Endodermal cell (in vitro differentiated cells): ENCODE data around the gene SNCA. TPM values are rescaled to one million over a fixed set of nuclear protein-coding genes. Genes with fewer than 3 reads are reported as not detected.

ENCODE experiments used
- DNase-seq: peaks from one replicate; pipeline ENCODE4 v3.0.0-alpha.2; 2017
- H3K27ac ChIP-seq: 2 replicates; pipeline ENCODE4 v1.5.1; 2013; ENCODE audit warnings: mild to moderate bottlenecking, low read depth, low read length, moderate library complexity
- H3K27me3 ChIP-seq: 2 replicates; pipeline ENCODE4 v1.6.1; 2013; ENCODE audit warnings: mild to moderate bottlenecking, low read length, moderate library complexity; ENCODE audit not compliant: insufficient read depth, control insufficient read depth, poor library complexity, severe bottlenecking
- H3K36me3 ChIP-seq: 2 replicates; pipeline ENCODE4 v1.7.0; 2013; ENCODE audit warnings: mild to moderate bottlenecking, low read length, moderate library complexity; ENCODE audit not compliant: control insufficient read depth, insufficient read depth
- H3K4me1 ChIP-seq: one replicate; pipeline ENCODE4 v1.7.0; 2013; ENCODE audit warnings: low read length; ENCODE audit not compliant: control insufficient read depth, insufficient read depth
- H3K4me3 ChIP-seq: 2 replicates; pipeline ENCODE4 v1.5.1; 2013; ENCODE audit warnings: mild to moderate bottlenecking, low read length, moderate library complexity
- H3K9ac ChIP-seq: 2 replicates; pipeline ENCODE4 v1.6.1; 2013; ENCODE audit warnings: mild to moderate bottlenecking, low read length, moderate library complexity; ENCODE audit not compliant: poor library complexity, severe bottlenecking; ENCODE audit errors: extremely low read depth
- H3K9me3 ChIP-seq: 2 replicates; pipeline ENCODE4 v1.6.1; 2013; ENCODE audit warnings: mild to moderate bottlenecking, low read length, moderate library complexity; ENCODE audit not compliant: control insufficient read depth
- H3K27ac Mint-ChIP-seq: 2 replicates; pipeline ENCODE4 v1.8.0; 2020; ENCODE audit warnings: mixed read lengths
- H3K27me3 Mint-ChIP-seq: 2 replicates; pipeline ENCODE4 v1.8.0; 2021; ENCODE audit warnings: mild to moderate bottlenecking, mixed read lengths; ENCODE audit not compliant: insufficient read depth
- H3K36me3 Mint-ChIP-seq: 2 replicates; pipeline ENCODE4 v1.8.0; 2020; ENCODE audit warnings: low read depth, mixed read lengths
- H3K4me1 Mint-ChIP-seq: 2 replicates; pipeline ENCODE4 v1.8.0; 2020; ENCODE audit warnings: mixed read lengths
- H3K4me3 Mint-ChIP-seq: 2 replicates; pipeline ENCODE4 v1.8.0; 2020; ENCODE audit warnings: mild to moderate bottlenecking, moderate library complexity, mixed read lengths
- H3K9me3 Mint-ChIP-seq: 2 replicates; pipeline ENCODE4 v1.8.0; 2020; ENCODE audit warnings: mild to moderate bottlenecking, mixed read lengths
- WGBS, 2 experiments: methylation state at CpG; one replicate each; pipeline versions ENCODE4 v1.1.5 to v1.1.7; 2013; ENCODE audit warnings: missing lambda C conversion rate in 2 of 2, mixed read lengths in 1 of 2; ENCODE audit not compliant: insufficient coverage in 1 of 2, insufficient read length in 1 of 2; 5-methylcytosine and 5-hydroxymethylcytosine counted together
- total RNA-seq, 2 donors: library from RNA; stranded (reverse); fragmentation: NEBNext Ultra II Directional in 1 of 2; extraction: Animal tissue kit (Norgen Biotek cat#: 25700) in 1 of 2; gene quantifications; 2 replicates in 1 of 2; 3 replicates in 1 of 2; pipeline ENCODE4 v1.2.1, GENCODE V29; 2021
- TF ChIP-seq, protein P1 (sequence below): fragments of 200-600 bp; sonication (generic); conservative IDR thresholded peaks from 2 replicates; pipeline ENCODE4 v1.5.0; 2021; ENCODE audit warnings: antibody characterized with exemption, mild to moderate bottlenecking

The SNCA gene
- total RNA-seq, 2 donors from 2014 or later: 11.3 to 13.5 TPM

DNA sequence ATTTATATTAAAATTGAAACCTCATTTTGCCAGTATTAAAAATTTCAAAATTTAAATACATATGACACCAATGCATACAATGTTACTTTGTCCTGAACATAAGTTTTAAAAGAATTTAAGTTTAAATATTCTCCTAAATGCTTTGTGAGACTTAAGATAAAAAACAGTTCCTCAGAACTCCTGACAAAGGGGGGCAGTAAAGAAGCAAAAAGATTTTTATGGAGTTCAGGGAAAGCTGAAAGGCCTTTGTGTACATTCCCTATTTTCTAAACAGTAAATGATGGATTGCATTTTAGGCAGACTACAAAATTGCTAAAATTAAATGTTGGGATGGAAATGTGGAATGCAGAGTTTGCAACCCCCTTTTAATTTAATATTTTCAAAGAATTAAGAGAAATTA lies 81.7 kb downstream of the SNCA start:
- no peak overlapping the region for H3K9ac ChIP-seq
- no peak for DNase-seq
- H3K9me3 Mint-ChIP-seq: no peaks in the 10 kb centered on the region
- H3K9me3 ChIP-seq: no peaks in the 10 kb centered on the region
- no peak overlapping the region for H3K4me3 ChIP-seq
- TF ChIP-seq, protein P1, sequence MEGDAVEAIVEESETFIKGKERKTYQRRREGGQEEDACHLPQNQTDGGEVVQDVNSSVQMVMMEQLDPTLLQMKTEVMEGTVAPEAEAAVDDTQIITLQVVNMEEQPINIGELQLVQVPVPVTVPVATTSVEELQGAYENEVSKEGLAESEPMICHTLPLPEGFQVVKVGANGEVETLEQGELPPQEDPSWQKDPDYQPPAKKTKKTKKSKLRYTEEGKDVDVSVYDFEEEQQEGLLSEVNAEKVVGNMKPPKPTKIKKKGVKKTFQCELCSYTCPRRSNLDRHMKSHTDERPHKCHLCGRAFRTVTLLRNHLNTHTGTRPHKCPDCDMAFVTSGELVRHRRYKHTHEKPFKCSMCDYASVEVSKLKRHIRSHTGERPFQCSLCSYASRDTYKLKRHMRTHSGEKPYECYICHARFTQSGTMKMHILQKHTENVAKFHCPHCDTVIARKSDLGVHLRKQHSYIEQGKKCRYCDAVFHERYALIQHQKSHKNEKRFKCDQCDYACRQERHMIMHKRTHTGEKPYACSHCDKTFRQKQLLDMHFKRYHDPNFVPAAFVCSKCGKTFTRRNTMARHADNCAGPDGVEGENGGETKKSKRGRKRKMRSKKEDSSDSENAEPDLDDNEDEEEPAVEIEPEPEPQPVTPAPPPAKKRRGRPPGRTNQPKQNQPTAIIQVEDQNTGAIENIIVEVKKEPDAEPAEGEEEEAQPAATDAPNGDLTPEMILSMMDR: peak; percentile 64
- H3K36me3 ChIP-seq: no peaks in the 10 kb centered on the region
- H3K27me3 ChIP-seq: no peaks in the 10 kb centered on the region
- H3K4me3 Mint-ChIP-seq: no peak overlapping the region
- H3K27ac ChIP-seq: no peak overlapping the region
- H3K4me1 Mint-ChIP-seq: peaks cover 36% of the 10 kb centered on the region
- H3K27me3 Mint-ChIP-seq: no peaks in the 10 kb centered on the region
- no peaks in the 10 kb centered on the region for H3K36me3 Mint-ChIP-seq
- no peak overlapping the region for H3K27ac Mint-ChIP-seq
- H3K4me1 ChIP-seq: peaks cover 5% of the 10 kb centered on the region

DNA sequence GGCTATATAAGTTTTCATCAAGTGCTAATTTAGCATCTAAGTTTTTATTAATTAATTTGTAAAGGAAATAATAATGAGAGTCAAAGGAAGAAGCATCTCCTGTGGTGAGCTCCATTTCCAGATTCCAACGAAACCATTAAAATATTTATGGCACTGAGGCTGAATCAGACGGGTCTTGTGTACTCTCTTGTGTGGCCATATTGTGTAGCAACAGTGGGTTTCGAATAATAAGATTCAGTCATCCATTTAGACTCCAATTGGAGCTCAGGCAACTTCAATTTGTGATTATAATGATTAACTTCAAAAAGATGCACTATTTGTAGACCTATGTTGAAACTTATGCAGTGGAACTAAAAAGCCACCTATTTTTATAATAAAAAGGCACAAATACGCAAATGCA lies 82.4 kb downstream of the SNCA start:
- H3K27ac ChIP-seq: no peak overlapping the region
- TF ChIP-seq, protein P1: no peak
- no peak overlapping the region for H3K9ac ChIP-seq
- no peaks in the 10 kb centered on the region for H3K36me3 ChIP-seq
- H3K27me3 Mint-ChIP-seq: no peaks in the 10 kb centered on the region
- H3K4me3 Mint-ChIP-seq: no peak overlapping the region
- H3K4me3 ChIP-seq: no peak overlapping the region
- 96 to 100% methylated on average over 3 to 4 of the region's 4 CpGs for WGBS, 2 experiments
- no peaks in the 10 kb centered on the region for H3K36me3 Mint-ChIP-seq
- peaks cover 5% of the 10 kb centered on the region for H3K4me1 ChIP-seq
- H3K27ac Mint-ChIP-seq: no peak overlapping the region
- no peaks in the 10 kb centered on the region for H3K27me3 ChIP-seq
- no peak for DNase-seq
- no peaks in the 10 kb centered on the region for H3K9me3 ChIP-seq
- H3K4me1 Mint-ChIP-seq: peaks cover 33% of the 10 kb centered on the region
- H3K9me3 Mint-ChIP-seq: no peaks in the 10 kb centered on the region

DNA sequence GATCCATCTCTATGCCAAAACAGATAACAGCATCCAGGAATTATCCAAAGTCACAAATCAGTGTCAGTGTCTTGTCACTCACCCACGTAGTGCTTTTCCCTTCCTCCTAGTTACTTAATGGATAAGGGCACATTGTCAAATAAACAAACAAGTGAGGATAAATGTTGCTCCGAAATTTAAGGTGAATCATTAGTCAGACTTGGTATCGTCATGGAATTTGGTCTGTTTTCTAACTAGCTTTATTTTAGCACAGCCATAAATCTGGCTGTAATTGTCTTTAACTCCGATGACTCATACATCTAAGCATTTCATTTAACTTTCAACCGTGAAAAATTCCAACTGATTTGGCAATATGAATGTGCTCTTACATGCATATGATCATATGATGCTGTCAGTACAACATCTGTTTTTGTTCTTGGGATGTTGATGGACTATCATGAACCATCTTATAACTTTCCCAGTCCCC lies 83.3 kb downstream of the SNCA start:
- H3K9ac ChIP-seq: no peak overlapping the region
- Mint-ChIP-seq H3K36me3 (no peaks in the 10 kb centered on the region), H3K27ac (no peak overlapping the region), H3K4me1 (peaks cover 28% of the 10 kb centered on the region), H3K27me3 (no peaks in the 10 kb centered on the region), H3K4me3 (no peak overlapping the region), H3K9me3 (no peaks in the 10 kb centered on the region)
- TF ChIP-seq, protein P1: no peak
- H3K9me3 ChIP-seq: no peaks in the 10 kb centered on the region
- peaks cover 5% of the 10 kb centered on the region for H3K4me1 ChIP-seq
- no peak overlapping the region for H3K27ac ChIP-seq
- no peak overlapping the region for H3K4me3 ChIP-seq
- no peaks in the 10 kb centered on the region for H3K27me3 ChIP-seq
- H3K36me3 ChIP-seq: no peaks in the 10 kb centered on the region
- no peak for DNase-seq
- WGBS, 2 experiments: 89 to 90% methylated on average over 5 of the region's 5 CpGs
